HepG2 (cell line): ENCODE results near the gene CAMTA1. TPM values are rescaled to one million over a fixed set of nuclear protein-coding genes. Genes with fewer than 3 reads are reported as not detected.

Experiments
- ATAC-seq: fragments of 200-7000 bp; cut with Tn5 transposase; 3 replicates; pipeline ENCODE4 v1.9.1; 2020; ENCODE audit warnings: mild to moderate bottlenecking, moderate library complexity
- BruUV-seq: library from RNA; stranded (reverse); fragments of 400-500 nt; replicated peaks from 2 replicates; lab custom pipeline; 2021; lab: Mats Ljungman, UMichigan
- CTCF ChIA-PET: fragments of 300-600 bp; formaldehyde crosslinking; extraction: SDS; loops from one replicate; lab custom pipeline; 2021; ENCODE audit warnings: low total read pairs, inconsistent platforms, low intra/inter-chr PET ratio; lab: Yijun Ruan, JAX
- POLR2A ChIA-PET: fragments of 350-600 bp; sonication (Branson Sonifier 250); formaldehyde crosslinking; loops from one replicate; lab custom pipeline; 2020; ENCODE audit warnings: antibody characterized with exemption, inconsistent platforms; lab: Yijun Ruan, JAX
- DNase-seq: peaks from one replicate; pipeline ENCODE4 v3.0.0-alpha.2; 2015; ENCODE audit warnings: low spot score
- FAIRE-seq: peaks from 3 replicates; lab custom pipeline; 2011; peaks lifted over from hg19 to GRCh38; lab: Jason Lieb, UNC
- H2AFZ ChIP-seq: one replicate; pipeline ENCODE4 v1.6.1; 2011; ENCODE audit warnings: low read length, inconsistent platforms
- H3K27ac ChIP-seq: fragments of 300-600 bp; 3 replicates; pipeline ENCODE4 v1.8.0; 2011; ENCODE audit warnings: mixed run types, mild to moderate bottlenecking, mixed read lengths, low read length, inconsistent platforms; ENCODE audit not compliant: insufficient read depth; ENCODE audit errors: extremely low read length
- H3K27me3 ChIP-seq, 2 experiments: fragments of 200-600 bp in 1 of 2; 2 replicates in 1 of 2; 3 replicates in 1 of 2; pipeline versions ENCODE4 v1.6.0 to v1.8.0; 2011; ENCODE audit warnings: low read length in 2 of 2, mild to moderate bottlenecking in 2 of 2, moderate library complexity in 2 of 2, inconsistent platforms in 1 of 2; ENCODE audit not compliant: insufficient read depth in 2 of 2, control insufficient read depth in 1 of 2
- H3K36me3 ChIP-seq, 2 experiments: fragments of 200-600 bp in 1 of 2; replicated peaks in 1 of 2; 2 replicates in 1 of 2; 3 replicates in 1 of 2; pipeline versions ENCODE4 v1.5.1 to v1.8.0; 2011; ENCODE audit warnings: low read length in 2 of 2, inconsistent platforms in 1 of 2; ENCODE audit not compliant: insufficient read depth in 2 of 2, control insufficient read depth in 1 of 2
- H3K4me1 ChIP-seq: 2 replicates; pipeline ENCODE4 v1.5.1; 2012; ENCODE audit warnings: low read length, inconsistent platforms; ENCODE audit not compliant: insufficient read depth
- H3K4me2 ChIP-seq: 2 replicates; pipeline ENCODE4 v1.6.0; 2011; ENCODE audit warnings: low read depth, low read length, inconsistent platforms
- H3K4me3 ChIP-seq, 3 experiments: fragments of 200-600 bp in 1 of 3; sonication (generic), shearing (Covaris generic) in 1 of 3; replicated peaks in 1 of 3; 2 replicates each; pipeline ENCODE4 v1.5.1; 2011 to 2016; ENCODE audit warnings: low read length in 3 of 3, inconsistent platforms in 2 of 3, low read depth in 2 of 3, mild to moderate bottlenecking in 2 of 3, control low read depth in 1 of 3, mixed read lengths in 1 of 3; ENCODE audit not compliant: insufficient read depth in 1 of 3
- H3K79me2 ChIP-seq: one replicate; pipeline ENCODE4 v1.6.1; 2011; ENCODE audit warnings: low read length, inconsistent platforms; ENCODE audit not compliant: insufficient read depth
- H3K9ac ChIP-seq: 2 replicates; pipeline ENCODE4 v1.6.0; 2011; ENCODE audit warnings: mild to moderate bottlenecking, low read depth, low read length, inconsistent platforms; ENCODE audit not compliant: insufficient read depth
- H3K9me3 ChIP-seq: 2 replicates; pipeline ENCODE4 v1.5.1; 2012; ENCODE audit warnings: mild to moderate bottlenecking, low read length
- H4K20me1 ChIP-seq: 2 replicates; pipeline ENCODE4 v1.6.0; 2011; ENCODE audit warnings: inconsistent platforms, mild to moderate bottlenecking, low read length, moderate library complexity; ENCODE audit not compliant: insufficient read depth
- ATAD3A ChIP-seq: sonication (generic); formaldehyde crosslinking; IDR thresholded peaks from 2 replicates; pipeline ENCODE4 v1.4.0; 2020; ENCODE audit warnings: missing genetic modification reagents
- DZIP1 ChIP-seq: sonication (generic); formaldehyde crosslinking; IDR thresholded peaks from 2 replicates; pipeline ENCODE4 v1.5.0; 2020; ENCODE audit warnings: mild to moderate bottlenecking, missing genetic modification reagents
- HOXA7 ChIP-seq: sonication (generic); formaldehyde crosslinking; IDR thresholded peaks from 2 replicates; pipeline ENCODE4 v1.8.1; 2022; ENCODE audit warnings: mild to moderate bottlenecking, missing genetic modification reagents, moderate library complexity
- KDM4B ChIP-seq: sonication (generic); formaldehyde crosslinking; IDR thresholded peaks from 2 replicates; pipeline ENCODE4 v1.4.0; 2020; ENCODE audit warnings: missing genetic modification reagents
- NFIC ChIP-seq: IDR thresholded peaks from 2 replicates; pipeline ENCODE4 v1.6.1; 2012; ENCODE audit warnings: mild to moderate bottlenecking, low read length, inconsistent platforms
- PHF5A ChIP-seq: IDR thresholded peaks from one replicate; pipeline ENCODE4 v1.6.1; 2018; ENCODE audit warnings: low read depth, missing genetic modification reagents; ENCODE audit not compliant: unreplicated experiment
- RFXAP ChIP-seq: sonication (generic); formaldehyde crosslinking; IDR thresholded peaks from 2 replicates; pipeline ENCODE4 v1.4.0; 2020; ENCODE audit warnings: missing genetic modification reagents, borderline replicate concordance
- SIN3B ChIP-seq: fragments of 150-350 bp; IDR thresholded peaks from 2 replicates; pipeline ENCODE4 v1.6.1; 2014; ENCODE audit warnings: low read length
- SNAPC2 ChIP-seq: sonication (generic); formaldehyde crosslinking; IDR thresholded peaks from 2 replicates; pipeline ENCODE4 v1.8.1; 2022; ENCODE audit warnings: mild to moderate bottlenecking, missing genetic modification reagents
- SNRNP70 ChIP-seq: fragments of 200-400 bp; formaldehyde crosslinking; IDR thresholded peaks from 2 replicates; pipeline ENCODE4 v1.6.1; 2017; ENCODE audit warnings: mild to moderate bottlenecking, low read depth, low read length, moderate library complexity
- SP140L ChIP-seq: sonication (generic); formaldehyde crosslinking; IDR thresholded peaks from 2 replicates; pipeline ENCODE4 v1.4.0; 2020; ENCODE audit warnings: missing genetic modification reagents, borderline replicate concordance
- TRIM24 ChIP-seq: sonication (generic); formaldehyde crosslinking; IDR thresholded peaks from 2 replicates; pipeline ENCODE4 v1.8.0; 2022; ENCODE audit warnings: mild to moderate bottlenecking, missing genetic modification reagents
- ZC3H13 ChIP-seq: sonication (generic); formaldehyde crosslinking; IDR thresholded peaks from 2 replicates; pipeline ENCODE4 v1.8.1; 2023; ENCODE audit warnings: mild to moderate bottlenecking, missing genetic modification reagents, moderate library complexity
- ZFAT ChIP-seq: sonication (generic); formaldehyde crosslinking; conservative IDR thresholded peaks from 2 replicates; pipeline ENCODE4 v1.8.1; 2023; ENCODE audit warnings: missing genetic modification reagents, inconsistent platforms
- ZFP36L1 ChIP-seq: sonication (generic); formaldehyde crosslinking; IDR thresholded peaks from 2 replicates; pipeline ENCODE4 v1.8.0; 2022; ENCODE audit warnings: mild to moderate bottlenecking, missing genetic modification reagents, moderate library complexity
- WGBS: methylation state at CpG from one replicate; pipeline ENCODE4 v1.1.6; 2017; ENCODE audit warnings: low lambda C conversion rate; 5-methylcytosine and 5-hydroxymethylcytosine counted together
- in situ Hi-C: cut with HindIII; loops from 2 replicates; pipeline ENCODE4 v1.10.0; 2017; ENCODE audit warnings: low pct_unique_long_range_greater_than_20kb; ENCODE audit not compliant: extremely low pct_ligation_motif_present
- intact Hi-C: fragments of 100-400 bp; cut with micrococcal nuclease; formaldehyde crosslinking; loops from one replicate; pipeline ENCODE4 v1.10.0; 2022; ENCODE audit not compliant: unreplicated experiment
- polyA plus RNA-seq, 8 experiments: library from polyadenylated mRNA; depleted of rRNA in 3 of 8; stranded (reverse) in 7 of 8; unstranded in 1 of 8; fragments of >200 nt; fragmentation: Illumina TruSeq in 4 of 8; extraction: Trizol in 4 of 8; gene quantifications; 2 replicates each; pipeline versions ENCODE4 v1.2.1 to v1.2.3, GENCODE V29; 2011 to 2016; ENCODE audit warnings: low read depth in 4 of 8, missing spikeins in 1 of 8, mixed read lengths in 1 of 8; ENCODE audit not compliant: insufficient read depth in 1 of 8
- total RNA-seq, 5 experiments: library from RNA; depleted of rRNA; stranded (reverse); fragments of >200 nt; fragmentation: Illumina TruSeq; extraction: Trizol; gene quantifications; 2 replicates each; pipeline ENCODE4 v1.2.3, GENCODE V29; 2016; ENCODE audit warnings: low read depth in 1 of 5
- TF ChIP-seq, protein P1 (sequence below): sonication (generic); formaldehyde crosslinking; IDR thresholded peaks from 2 replicates; pipeline ENCODE4 v1.4.0; 2020; ENCODE audit warnings: missing genetic modification reagents

CAMTA1 gene
- total and polyA plus RNA-seq, 2 of the 13 experiments (the other 11 are each of a cell fraction or from before 2014, with no cell fraction given), result 25.0 to 36.4 TPM

GRCh38 chr1:7032992-7033391 lies 247.7 kb downstream of the CAMTA1 start (continued):
- TF ChIP-seq RFXAP (CRISPR knock-in tag) (no peak), KDM4B (CRISPR knock-in tag) (no peak), NFIC (no peak), HOXA7 (CRISPR knock-in tag) (no peak), SNAPC2 (CRISPR knock-in tag) (no peak), DZIP1 (CRISPR knock-in tag) (no peak), ZFAT (CRISPR knock-in tag) (no peak), ATAD3A (CRISPR knock-in tag) (no peak)

DNA sequence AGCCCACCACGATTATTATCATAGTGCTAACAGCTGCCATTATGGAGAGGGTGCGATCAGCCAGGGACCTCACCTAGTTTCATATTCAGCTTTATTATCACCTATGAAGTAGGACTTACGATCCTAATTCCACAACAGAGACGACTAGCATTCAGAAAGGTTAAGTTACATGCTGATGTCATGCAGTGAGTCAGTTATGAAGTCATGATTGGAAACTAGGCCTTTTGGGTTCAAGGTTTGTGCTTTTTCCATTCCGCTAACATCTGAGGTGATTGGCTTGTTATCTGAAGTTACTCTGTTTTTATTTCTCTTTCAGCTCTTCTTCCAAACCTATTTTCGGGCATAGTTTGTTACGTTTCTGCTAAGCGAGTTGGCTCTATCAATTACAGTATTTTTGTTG lies 251.1 kb downstream of the CAMTA1 start:
- CTCF ChIA-PET, result no interaction called here
- no peak for FAIRE-seq
- in situ Hi-C loops, result no loop called here

More for the DNA sequence above, 251.1 kb downstream of the CAMTA1 start:
- Histone ChIP-seq H3K27me3 (peaks cover 2 to 9% of the 10 kb centered on the region in 2 experiments; a peak in 2 of 5 replicates), H3K4me3 (no peak overlapping the region), H3K36me3 (no peaks in the 10 kb centered on the region), H3K4me2 (no peak overlapping the region), H4K20me1 (no peaks in the 10 kb centered on the region), H2AFZ (no peak overlapping the region), H3K79me2 (no peaks in the 10 kb centered on the region), H3K9ac (no peak overlapping the region), H3K9me3 (peaks cover 8% of the 10 kb centered on the region), H3K4me1 (no peaks in the 10 kb centered on the region), H3K27ac (no peak overlapping the region)
- DNase-seq, result no peak
- POLR2A ChIA-PET, result no interaction called here
- no peak for ATAC-seq
- BruUV-seq, result no TSS peak
- no peak for TF ChIP-seq ZC3H13 (CRISPR knock-in tag)
- no peak for TF ChIP-seq ZFP36L1 (CRISPR knock-in tag)
- TF ChIP-seq, protein P1, sequence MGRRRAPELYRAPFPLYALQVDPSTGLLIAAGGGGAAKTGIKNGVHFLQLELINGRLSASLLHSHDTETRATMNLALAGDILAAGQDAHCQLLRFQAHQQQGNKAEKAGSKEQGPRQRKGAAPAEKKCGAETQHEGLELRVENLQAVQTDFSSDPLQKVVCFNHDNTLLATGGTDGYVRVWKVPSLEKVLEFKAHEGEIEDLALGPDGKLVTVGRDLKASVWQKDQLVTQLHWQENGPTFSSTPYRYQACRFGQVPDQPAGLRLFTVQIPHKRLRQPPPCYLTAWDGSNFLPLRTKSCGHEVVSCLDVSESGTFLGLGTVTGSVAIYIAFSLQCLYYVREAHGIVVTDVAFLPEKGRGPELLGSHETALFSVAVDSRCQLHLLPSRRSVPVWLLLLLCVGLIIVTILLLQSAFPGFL (CRISPR knock-in tag), result no peak
- TF ChIP-seq SP140L (CRISPR knock-in tag), result no peak
- TF ChIP-seq SIN3B, result no peak
- TF ChIP-seq SNRNP70, result no peak
- no peak for TF ChIP-seq PHF5A (CRISPR knock-in tag)
- no peak for TF ChIP-seq TRIM24 (CRISPR knock-in tag)
- 25% methylated on average over 8 of the region's 8 CpGs for WGBS
- intact Hi-C loops, result no loop called here
